AG10803 (cell line): ENCODE results near the gene RASGRP3.

ENCODE experiments used
- DNase-seq: peaks from one replicate; pipeline ENCODE4 v3.0.0; 2010; ENCODE audit warnings: low read depth
- H3K4me3 ChIP-seq: 2 replicates; pipeline ENCODE4 v1.5.1; 2011; ENCODE audit warnings: mild to moderate bottlenecking, low read length, control low read depth
- TF ChIP-seq, protein P1 (sequence below): conservative IDR thresholded peaks from 2 replicates; pipeline ENCODE4 v1.5.1; 2011; ENCODE audit warnings: mild to moderate bottlenecking, low read length, control low read depth, inconsistent platforms

RASGRP3 gene

GRCh38 chr2:33443274-33443829, 33.1 kb upstream of the RASGRP3 start:
- TF ChIP-seq, protein P1, sequence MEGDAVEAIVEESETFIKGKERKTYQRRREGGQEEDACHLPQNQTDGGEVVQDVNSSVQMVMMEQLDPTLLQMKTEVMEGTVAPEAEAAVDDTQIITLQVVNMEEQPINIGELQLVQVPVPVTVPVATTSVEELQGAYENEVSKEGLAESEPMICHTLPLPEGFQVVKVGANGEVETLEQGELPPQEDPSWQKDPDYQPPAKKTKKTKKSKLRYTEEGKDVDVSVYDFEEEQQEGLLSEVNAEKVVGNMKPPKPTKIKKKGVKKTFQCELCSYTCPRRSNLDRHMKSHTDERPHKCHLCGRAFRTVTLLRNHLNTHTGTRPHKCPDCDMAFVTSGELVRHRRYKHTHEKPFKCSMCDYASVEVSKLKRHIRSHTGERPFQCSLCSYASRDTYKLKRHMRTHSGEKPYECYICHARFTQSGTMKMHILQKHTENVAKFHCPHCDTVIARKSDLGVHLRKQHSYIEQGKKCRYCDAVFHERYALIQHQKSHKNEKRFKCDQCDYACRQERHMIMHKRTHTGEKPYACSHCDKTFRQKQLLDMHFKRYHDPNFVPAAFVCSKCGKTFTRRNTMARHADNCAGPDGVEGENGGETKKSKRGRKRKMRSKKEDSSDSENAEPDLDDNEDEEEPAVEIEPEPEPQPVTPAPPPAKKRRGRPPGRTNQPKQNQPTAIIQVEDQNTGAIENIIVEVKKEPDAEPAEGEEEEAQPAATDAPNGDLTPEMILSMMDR: no peak
- DNase-seq: peak; percentile 73
- H3K4me3 ChIP-seq: no peak overlapping the region

DNA sequence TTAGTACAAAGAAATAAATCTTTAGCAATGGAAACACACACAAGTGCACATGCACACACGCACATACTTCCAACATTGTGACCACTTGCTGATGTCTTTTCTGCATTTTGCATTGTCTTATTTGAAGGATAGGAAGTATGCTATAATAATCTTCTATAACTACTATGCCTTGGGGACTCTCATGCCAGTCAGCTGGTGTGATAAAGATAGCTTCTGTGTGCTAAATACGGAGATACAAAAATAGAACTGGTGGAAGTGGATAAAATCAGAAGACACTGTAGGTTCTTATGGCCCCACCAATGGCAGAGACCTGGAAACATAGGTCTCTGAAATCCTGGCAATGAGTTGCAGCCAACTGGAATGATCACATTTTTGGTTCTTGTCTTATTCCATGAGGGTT, 31.5 kb upstream of the RASGRP3 start:
- no peak for DNase-seq
- no peak overlapping the region for H3K4me3 ChIP-seq
- TF ChIP-seq, protein P1: no peak

DNA sequence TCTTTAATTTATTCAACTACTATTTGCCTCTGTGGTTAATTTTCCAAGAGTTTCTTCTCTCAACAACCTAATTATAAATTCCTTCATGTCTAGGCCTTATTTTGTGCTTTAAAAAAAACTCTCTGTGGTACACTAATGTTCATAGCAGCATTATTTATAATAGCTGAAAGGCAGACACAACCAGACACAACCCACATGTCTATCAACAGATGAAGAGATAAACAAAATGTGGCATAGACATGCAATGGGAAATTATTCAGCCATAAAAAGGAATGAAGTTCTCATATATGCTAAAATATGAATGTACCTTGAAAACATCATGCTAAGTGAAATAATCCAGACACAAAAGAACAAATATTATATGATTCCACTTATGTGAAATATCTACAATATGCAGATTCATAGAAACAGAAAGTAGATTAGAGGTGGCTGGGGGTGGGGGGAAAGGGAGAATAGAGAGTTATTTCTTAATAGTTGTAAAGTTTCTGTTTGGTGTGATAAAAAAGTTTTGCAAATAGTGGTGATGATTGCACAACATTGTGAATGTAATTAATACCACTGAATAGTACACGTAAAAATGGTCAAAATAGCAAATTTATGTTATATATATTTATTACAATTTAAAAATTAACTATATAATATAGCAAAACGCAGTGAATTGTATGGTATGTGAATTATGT, 28.1 kb upstream of the RASGRP3 start:
- no peak overlapping the region for H3K4me3 ChIP-seq
- DNase-seq: peak; percentile 42
- TF ChIP-seq, protein P1: no peak

DNA sequence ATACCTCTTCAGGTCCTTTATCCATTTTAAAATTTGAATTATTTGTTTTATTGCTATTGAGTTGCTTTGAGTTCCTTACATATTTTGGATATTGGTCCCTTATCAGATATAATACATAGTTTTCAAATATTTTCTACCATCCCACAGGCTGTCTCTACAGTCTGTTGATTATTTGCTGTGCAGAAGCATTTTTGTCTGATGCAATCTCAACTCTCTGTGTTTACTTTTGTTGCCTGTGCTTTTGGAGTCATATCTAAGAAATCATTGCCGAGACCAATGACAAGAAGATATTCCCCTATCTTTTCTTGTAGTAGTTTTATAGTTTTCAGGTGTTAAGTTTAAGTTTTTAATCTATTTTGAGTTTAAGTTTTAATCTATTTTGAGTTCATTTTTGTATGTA, 25.2 kb upstream of the RASGRP3 start:
- H3K4me3 ChIP-seq: no peak overlapping the region
- no peak for DNase-seq
- TF ChIP-seq, protein P1: no peak

DNA sequence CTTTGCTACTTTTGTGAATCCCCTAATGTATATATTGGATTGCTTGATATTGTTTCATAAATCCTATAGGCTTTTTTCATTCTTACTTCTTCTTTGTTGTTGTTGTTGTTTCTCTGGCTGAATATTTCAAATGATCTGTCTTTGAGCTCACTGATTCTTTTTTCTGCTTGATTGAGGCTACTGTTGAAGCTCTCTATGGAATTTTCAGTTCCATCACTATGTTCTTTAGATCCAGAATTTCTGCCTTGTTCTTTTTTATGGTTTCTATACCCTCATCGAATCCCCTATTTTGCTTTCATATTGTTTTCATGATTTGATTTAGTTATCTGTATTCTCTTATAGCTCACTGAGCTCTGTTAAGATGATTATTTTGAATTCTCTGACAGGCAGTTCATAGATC, 24.6 kb upstream of the RASGRP3 start:
- no peak overlapping the region for H3K4me3 ChIP-seq
- DNase-seq: no peak
- TF ChIP-seq, protein P1: no peak

GRCh38 chr2:33452545-33452944, 23.9 kb upstream of the RASGRP3 start:
- no peak overlapping the region for H3K4me3 ChIP-seq
- TF ChIP-seq, protein P1: no peak
- no peak for DNase-seq

DNA sequence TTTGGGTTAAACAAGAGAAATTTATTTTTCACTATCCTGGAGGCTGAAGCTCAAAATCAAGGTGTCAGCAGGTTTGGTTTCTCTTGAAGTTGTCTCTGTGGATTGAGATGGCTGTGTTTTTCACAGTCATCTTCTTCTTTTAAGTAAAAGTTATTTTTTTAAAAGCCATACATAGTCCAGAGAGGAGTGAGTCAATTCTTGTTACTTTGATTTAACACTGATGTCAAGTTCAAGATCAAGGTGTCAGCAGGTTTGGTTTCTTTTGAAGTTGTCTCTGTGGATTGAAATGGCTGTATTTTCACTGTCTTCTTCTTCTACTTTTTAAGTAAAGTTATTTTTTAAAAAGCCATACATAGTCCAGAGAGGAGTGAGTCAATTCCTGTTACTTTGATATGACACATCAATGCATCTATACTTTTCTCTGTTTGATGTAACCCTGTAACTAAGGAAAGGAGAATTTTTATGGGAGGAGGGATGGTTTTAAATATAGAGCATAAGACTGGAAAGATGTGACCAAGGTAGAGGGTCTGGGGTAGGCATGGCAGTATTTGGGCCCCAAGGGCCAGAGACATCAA, 22.5 kb upstream of the RASGRP3 start:
- TF ChIP-seq, protein P1: no peak
- H3K4me3 ChIP-seq: no peak overlapping the region
- DNase-seq: no peak
